HCT116 (cell line): ENCODE measurements around the gene CLK3. TPM values are rescaled to one million over a fixed set of nuclear protein-coding genes. Genes with fewer than 3 reads are reported as not detected.

ENCODE experiments used
- ATAC-seq: fragments of 200-7000 bp; cut with Tn5 transposase; 2 replicates; pipeline ENCODE4 v1.9.1; 2020; ENCODE audit warnings: mild to moderate bottlenecking, moderate library complexity
- BruUV-seq: library from RNA; stranded (reverse); fragments of 400-500 nt; replicated peaks from 2 replicates; lab custom pipeline; 2021; lab: Mats Ljungman, UMichigan
- CTCF ChIA-PET: fragments of 300-600 bp; sonication (Branson Sonifier 250); formaldehyde crosslinking; loops from one replicate; lab custom pipeline; 2021; ENCODE audit warnings: antibody characterized with exemption; lab: Charles Lee
- POLR2A ChIA-PET: fragments of 300-600, 350-600 bp; sonication (Branson Sonifier 250); formaldehyde crosslinking; loops from one replicate; lab custom pipeline; 2021; ENCODE audit warnings: antibody characterized with exemption; lab: Charles Lee
- RAD21 ChIA-PET, 2 experiments: fragments of 300-600 bp; sonication (Branson Sonifier 250); formaldehyde crosslinking; loops; one replicate each; lab custom pipeline; 2023; ENCODE audit warnings: low total read pairs in 2 of 2; ENCODE audit not compliant: uncharacterized antibody in 2 of 2, unreplicated experiment in 2 of 2, low non-redundant PET in 1 of 2; lab: Charles Lee
- DNase-seq: peaks from one replicate; pipeline ENCODE4 v3.0.0-alpha.2; 2010; ENCODE audit warnings: low read depth, low spot score
- H2AFZ ChIP-seq: fragments of 200-600 bp; shearing (Covaris generic), sonication (generic); 2 replicates; pipeline ENCODE4 v1.6.1; 2017; ENCODE audit warnings: low read depth, mixed run types, mixed read lengths, antibody characterized with exemption, low read length; ENCODE audit not compliant: poor library complexity, severe bottlenecking
- H3K27ac ChIP-seq: 2 replicates; pipeline ENCODE4 v1.5.1; 2012; ENCODE audit warnings: low read depth, low read length
- H3K27me3 ChIP-seq: fragments of 200-600 bp; sonication (generic); 2 replicates; pipeline ENCODE4 v1.6.1; 2016; ENCODE audit warnings: mixed run types, low read length, mixed read lengths; ENCODE audit not compliant: insufficient read depth
- H3K36me3 ChIP-seq, 2 experiments: fragments of 200-500 bp in 1 of 2; fragments of 200-600 bp in 1 of 2; sonication (Bioruptor generic) in 1 of 2; sonication (generic) in 1 of 2; 2 replicates each; pipeline versions ENCODE4 v1.5.1 to v1.6.1; 2014 to 2016; ENCODE audit warnings: low read length in 2 of 2, inconsistent platforms in 1 of 2, mixed read lengths in 1 of 2, mixed run types in 1 of 2; ENCODE audit not compliant: insufficient read depth in 2 of 2, control insufficient read depth in 1 of 2
- H3K4me1 ChIP-seq, 2 experiments: fragments of 200-600 bp in 1 of 2; sonication (generic) in 1 of 2; 2 replicates each; pipeline versions ENCODE4 v1.5.1 to v1.6.1; 2012 to 2017; ENCODE audit warnings: low read length in 2 of 2, inconsistent platforms in 1 of 2, mild to moderate bottlenecking in 1 of 2, mixed read lengths in 1 of 2, mixed run types in 1 of 2, moderate library complexity in 1 of 2; ENCODE audit not compliant: insufficient read depth in 2 of 2, control insufficient read depth in 1 of 2
- H3K4me2 ChIP-seq: fragments of 200-600 bp; sonication (generic); 2 replicates; pipeline ENCODE4 v1.6.1; 2017; ENCODE audit warnings: mixed run types, low read length, mixed read lengths
- H3K4me3 ChIP-seq, 2 experiments: fragments of 200-600 bp in 1 of 2; sonication (generic) in 1 of 2; replicated peaks in 1 of 2; 2 replicates each; pipeline ENCODE4 v1.5.1; 2011 to 2016; ENCODE audit warnings: low read length in 2 of 2, control low read depth in 1 of 2, low read depth in 1 of 2, mild to moderate bottlenecking in 1 of 2, mixed read lengths in 1 of 2, mixed run types in 1 of 2
- H3K79me2 ChIP-seq: fragments of 200-600 bp; sonication (generic); 2 replicates; pipeline ENCODE4 v1.6.1; 2017; ENCODE audit warnings: mild to moderate bottlenecking, mixed run types, low read length, moderate library complexity, mixed read lengths; ENCODE audit not compliant: insufficient read depth
- H3K9ac ChIP-seq: fragments of 200-600 bp; sonication (generic); 2 replicates; pipeline ENCODE4 v1.6.1; 2016; ENCODE audit warnings: low read length, mixed read lengths
- H3K9me2 ChIP-seq: fragments of 200-600 bp; sonication (generic), shearing (Covaris generic); 2 replicates; pipeline ENCODE4 v1.6.1; 2017; ENCODE audit warnings: mixed run types, mild to moderate bottlenecking, moderate library complexity; ENCODE audit not compliant: insufficient read depth
- H3K9me3 ChIP-seq, 2 experiments: fragments of 200-500 bp in 1 of 2; fragments of 200-600 bp in 1 of 2; sonication (Bioruptor generic) in 1 of 2; sonication (generic) in 1 of 2; 2 replicates each; pipeline ENCODE4 v1.6.1; 2014 to 2017; ENCODE audit warnings: low read length in 2 of 2, mixed read lengths in 2 of 2, inconsistent platforms in 1 of 2, low read depth in 1 of 2, mild to moderate bottlenecking in 1 of 2, mixed run types in 1 of 2, moderate library complexity in 1 of 2; ENCODE audit not compliant: control insufficient read depth in 1 of 2, insufficient read depth in 1 of 2
- H4K20me1 ChIP-seq: fragments of 200-600 bp; sonication (generic), shearing (Covaris generic); 2 replicates; pipeline ENCODE4 v1.6.1; 2017; ENCODE audit warnings: mixed run types, mild to moderate bottlenecking, moderate library complexity; ENCODE audit not compliant: insufficient read depth
- CEBPB ChIP-seq: IDR thresholded peaks from 2 replicates; pipeline ENCODE4 v1.6.1; 2012; ENCODE audit warnings: low read depth
- ELF1 ChIP-seq: IDR thresholded peaks from 2 replicates; pipeline ENCODE4 v1.6.1; 2012; ENCODE audit warnings: low read depth, borderline replicate concordance
- EZH2 ChIP-seq: fragments of 200-600 bp; sonication (generic); IDR thresholded peaks from 2 replicates; pipeline ENCODE4 v1.6.1; 2017; ENCODE audit warnings: antibody characterized with exemption, mixed run types
- FOSL1 ChIP-seq: IDR thresholded peaks from 2 replicates; pipeline ENCODE4 v1.6.1; 2012; ENCODE audit warnings: low read depth
- JUND ChIP-seq: IDR thresholded peaks from 2 replicates; pipeline ENCODE4 v1.6.1; 2012
- POLR2AphosphoS5 ChIP-seq: IDR thresholded peaks from 2 replicates; pipeline ENCODE4 v1.6.1; 2011; ENCODE audit warnings: mild to moderate bottlenecking, low read depth, low read length, moderate library complexity
- RAD21 ChIP-seq: IDR thresholded peaks from 2 replicates; pipeline ENCODE4 v1.6.1; 2012; ENCODE audit warnings: low read depth, mild to moderate bottlenecking
- SIN3A ChIP-seq: IDR thresholded peaks from 2 replicates; pipeline ENCODE4 v1.6.1; 2012; ENCODE audit warnings: low read depth
- TCF7L2 ChIP-seq: IDR thresholded peaks from 2 replicates; pipeline ENCODE4 v1.7.0; 2011; ENCODE audit warnings: borderline replicate concordance, inconsistent platforms; ENCODE audit not compliant: insufficient read depth, insufficient read length; ENCODE audit errors: extremely low read depth
- YY1 ChIP-seq: IDR thresholded peaks from 2 replicates; pipeline ENCODE4 v1.6.1; 2011; ENCODE audit warnings: low read length, low read depth, moderate library complexity, mild to moderate bottlenecking; ENCODE audit not compliant: insufficient replicate concordance; ENCODE audit errors: extremely low read depth
- ZBTB33 ChIP-seq: IDR thresholded peaks from 2 replicates; pipeline ENCODE4 v1.6.1; 2011; ENCODE audit warnings: mild to moderate bottlenecking, low read length, moderate library complexity; ENCODE audit not compliant: insufficient replicate concordance; ENCODE audit errors: extremely low read depth
- ZFX ChIP-seq: fragments of 450-650 bp; IDR thresholded peaks from 2 replicates; pipeline ENCODE4 v1.6.1; 2017
- ZNF274 ChIP-seq: fragments of 200-500 bp; sonication (Bioruptor generic); IDR thresholded peaks from 2 replicates; pipeline ENCODE4 v1.6.1; 2014; ENCODE audit warnings: mild to moderate bottlenecking, low read depth, low read length, inconsistent platforms
- intact Hi-C: fragments of 100-400 bp; cut with micrococcal nuclease; formaldehyde crosslinking; loops from 2 replicates; pipeline ENCODE4 v1.10.0; 2022
- total RNA-seq: library from RNA; stranded (reverse); gene quantifications from one replicate; pipeline ENCODE4 v1.2.1, GENCODE V29; 2021; ENCODE audit not compliant: unreplicated experiment

Gene CLK3
- total RNA-seq, 1 experiment from 2014 or later, result 79.3 TPM

GRCh38 chr15:74609938-74610301 lies 5.7 kb upstream of the CLK3 start:
- H4K20me1 ChIP-seq, result no peaks in the 10 kb centered on the region
- no TSS peak for BruUV-seq
- no peak overlapping the region for H2AFZ ChIP-seq
- no peaks in the 10 kb centered on the region for H3K9me3 ChIP-seq
- RAD21 ChIA-PET, result no interaction called here
- POLR2A ChIA-PET, result no interaction called here
- ATAC-seq (no peak), DNase-seq (no peak)
- CTCF ChIA-PET, result no interaction called here
- H3K9me2 ChIP-seq, result no peaks in the 10 kb centered on the region
- H3K9ac ChIP-seq, result no peak overlapping the region
- H3K4me1 ChIP-seq, result peaks cover 4 to 11% of the 10 kb centered on the region in 2 experiments; a peak in 3 of 4 replicates
- H3K36me3 ChIP-seq, result no peaks in the 10 kb centered on the region
- TF ChIP-seq ZFX (no peak), POLR2AphosphoS5 (no peak), JUND (no peak), ELF1 (no peak), FOSL1 (no peak), CEBPB (no peak), YY1 (no peak), ZNF274 (no peak), RAD21 (no peak), TCF7L2 (no peak), ZBTB33 (no peak), EZH2 (no peak), SIN3A (no peak)
- no peaks in the 10 kb centered on the region for H3K79me2 ChIP-seq
- H3K27me3 ChIP-seq, result peaks cover 5% of the 10 kb centered on the region; the same call in 1 of the 2 replicates
- no peak overlapping the region for H3K27ac ChIP-seq
- H3K4me3 ChIP-seq, result no peak overlapping the region
- intact Hi-C loops, result no loop called here
- H3K4me2 ChIP-seq, result no peak overlapping the region
